GM19099 (cell line): ENCODE data around the gene ELOVL7.

Source experiments
- POLR2A ChIP-seq: IDR thresholded peaks from 3 replicates; pipeline ENCODE4 v1.6.1; 2011; ENCODE audit warnings: low read depth; ENCODE audit not compliant: insufficient read length; ENCODE audit errors: extremely low read depth

The ELOVL7 gene

DNA sequence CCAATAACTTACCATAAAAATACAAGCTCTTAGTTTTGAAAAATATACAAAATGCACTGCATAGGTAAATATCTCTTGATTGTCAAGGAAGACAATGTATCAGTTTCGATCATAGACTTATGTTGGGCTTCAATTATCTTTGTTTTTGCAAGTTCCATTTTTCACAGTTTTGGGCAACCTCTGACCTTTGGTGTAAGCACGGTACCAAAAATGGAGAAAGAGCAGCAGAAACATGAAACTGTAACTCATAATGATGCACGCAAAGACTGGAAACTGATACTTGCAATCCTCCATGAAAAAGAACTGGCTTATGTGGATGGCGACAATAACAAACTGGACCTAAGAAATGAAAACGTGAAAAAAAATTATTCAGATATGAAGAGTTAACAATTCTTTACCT lies 89.6 kb downstream of the ELOVL7 start:
- no peak for TF ChIP-seq POLR2A

DNA sequence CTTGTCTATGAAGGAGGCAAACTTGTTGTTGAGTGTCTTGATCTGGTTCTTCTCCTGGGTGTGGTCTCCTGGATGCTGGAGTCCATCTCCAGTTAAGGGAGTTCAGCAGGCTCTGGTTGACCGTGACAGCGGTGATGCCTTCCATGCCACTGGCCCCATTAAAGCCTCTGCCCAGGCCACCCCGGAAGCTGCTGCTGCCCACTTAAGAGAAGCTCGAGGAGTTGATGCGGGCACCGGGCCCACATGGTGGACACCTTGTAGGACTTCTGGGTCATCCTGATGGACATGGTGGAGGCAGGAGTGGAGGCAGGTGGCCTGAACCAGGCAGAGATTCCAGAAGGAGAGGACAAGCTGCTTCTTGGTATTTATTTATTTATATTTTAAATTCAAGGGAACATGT lies 99.4 kb downstream of the ELOVL7 start:
- no peak for TF ChIP-seq POLR2A

DNA sequence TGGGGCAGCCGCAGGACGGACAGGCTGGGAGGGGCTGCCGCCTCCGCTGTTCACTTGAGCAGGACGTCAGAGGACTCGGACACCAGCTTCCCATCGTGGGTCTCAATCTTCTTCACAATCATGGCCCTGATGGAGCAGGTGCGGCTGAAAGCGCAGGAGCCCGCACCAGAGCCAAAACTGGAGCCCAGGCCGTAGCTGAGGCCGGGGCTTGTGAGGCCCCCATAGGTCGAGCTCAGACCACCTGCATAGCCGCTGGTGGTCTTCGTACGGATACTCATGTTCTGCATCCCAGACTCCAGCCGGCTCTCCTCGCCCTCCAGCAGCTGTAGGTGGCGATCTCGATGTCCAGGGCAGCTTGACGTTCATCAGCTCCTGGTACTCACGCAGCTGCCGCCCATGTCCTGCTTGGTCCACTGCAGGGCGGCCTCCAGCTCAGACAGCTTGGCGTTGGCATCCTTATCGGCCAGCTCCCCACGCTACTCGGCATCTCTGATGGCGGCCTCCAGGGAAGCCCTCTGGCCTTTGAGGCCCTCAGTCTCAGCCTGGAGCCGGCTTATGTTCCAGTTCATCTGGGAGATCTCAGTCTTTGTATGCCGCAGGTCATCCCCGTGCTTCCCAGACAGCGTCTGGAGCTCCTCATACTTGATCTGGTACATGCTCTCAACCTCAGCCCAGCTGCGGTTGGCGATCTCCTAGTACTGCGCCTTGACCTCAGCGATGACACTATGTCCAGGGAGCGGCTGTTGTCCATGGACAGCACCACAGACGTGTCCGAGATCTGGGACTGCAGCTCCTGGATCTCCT lies 100.4 kb downstream of the ELOVL7 start:
- TF ChIP-seq POLR2A, result no peak

DNA sequence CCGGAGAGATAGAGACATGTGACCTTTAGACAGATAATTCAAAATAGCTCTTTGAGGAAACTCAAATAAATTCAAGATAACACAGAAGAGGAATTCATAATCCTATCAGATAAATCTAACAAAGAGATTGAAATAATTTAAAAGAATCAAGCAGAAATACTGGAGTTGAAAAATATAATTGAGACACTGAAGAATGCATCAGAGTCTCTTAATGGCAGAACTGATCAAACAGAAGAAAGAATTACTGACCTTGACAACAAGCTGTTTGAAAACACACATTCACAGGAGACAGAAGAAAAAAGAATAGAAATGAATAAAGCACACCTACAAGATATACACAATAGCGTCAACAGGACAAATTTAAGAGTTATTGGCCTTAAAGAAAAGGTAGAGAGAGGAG lies 103.7 kb downstream of the ELOVL7 start:
- TF ChIP-seq POLR2A, result no peak

DNA sequence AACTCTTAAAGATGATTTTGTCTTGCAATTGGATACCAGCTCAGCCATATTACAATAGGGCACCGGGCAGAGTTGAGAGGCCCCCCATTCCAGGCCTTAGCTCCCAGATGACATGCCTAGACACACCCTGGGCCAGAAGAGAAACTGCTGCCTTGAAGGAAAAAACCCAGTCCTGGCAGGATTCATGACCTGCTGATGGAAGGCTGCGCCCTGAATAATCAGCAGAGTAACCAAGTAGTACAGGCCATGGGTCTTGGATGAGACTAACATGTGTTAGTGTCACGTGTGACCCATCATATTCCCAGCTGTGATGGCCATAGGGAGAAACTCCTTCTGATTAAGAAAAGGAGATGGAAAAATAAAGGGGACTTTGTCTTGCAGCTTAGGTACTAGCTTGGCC lies 105.1 kb downstream of the ELOVL7 start:
- TF ChIP-seq POLR2A, result no peak

DNA sequence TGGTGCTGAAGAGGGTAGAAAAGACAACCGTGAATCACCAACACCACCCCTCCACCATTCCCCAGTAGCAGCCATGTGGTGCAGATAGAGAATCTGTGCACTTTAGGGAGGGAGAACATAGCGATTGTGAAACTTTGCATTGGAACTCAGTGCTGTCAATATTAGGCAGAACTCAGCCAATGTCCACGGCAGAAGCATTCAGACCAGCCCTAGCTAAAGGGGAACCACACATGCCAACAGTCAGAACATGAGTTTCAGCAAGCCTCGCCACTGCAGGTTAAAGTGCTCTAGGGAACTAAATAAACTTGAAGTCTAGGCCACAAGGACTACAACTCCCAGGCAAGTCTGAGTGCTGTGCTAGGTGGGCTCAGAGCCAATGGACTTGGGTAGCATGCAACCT lies 105.6 kb downstream of the ELOVL7 start:
- no peak for TF ChIP-seq POLR2A

DNA sequence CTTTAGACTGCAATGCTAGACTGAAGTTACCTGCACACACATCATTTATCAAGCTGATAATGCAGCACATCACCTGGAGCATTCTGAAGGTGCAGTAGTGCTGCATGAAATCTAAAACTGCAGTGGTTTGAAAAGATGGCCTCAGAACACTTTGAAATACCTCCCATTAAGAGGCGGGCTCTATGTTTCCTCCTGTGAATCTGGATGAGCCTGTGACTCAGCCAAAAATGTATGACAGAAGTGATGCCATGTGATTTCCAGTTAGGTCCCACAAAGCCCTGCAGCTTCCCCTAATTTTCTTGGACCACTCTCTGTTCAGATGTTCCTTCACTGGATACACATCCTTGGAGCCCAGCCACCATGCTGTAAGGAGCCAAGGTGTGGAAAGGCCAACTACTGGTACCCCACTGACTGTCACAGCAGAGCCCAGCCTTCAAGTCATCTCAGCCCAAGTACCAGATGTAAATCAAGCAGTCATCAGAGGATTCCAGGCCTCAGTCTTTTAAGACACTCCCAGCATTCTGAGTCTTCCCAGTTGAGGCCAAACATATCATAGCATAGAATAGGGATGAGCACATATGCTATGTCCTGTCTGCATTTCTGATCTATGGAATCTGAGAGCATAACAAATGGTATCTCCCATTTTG lies 116.9 kb downstream of the ELOVL7 start:
- TF ChIP-seq POLR2A, result no peak

DNA sequence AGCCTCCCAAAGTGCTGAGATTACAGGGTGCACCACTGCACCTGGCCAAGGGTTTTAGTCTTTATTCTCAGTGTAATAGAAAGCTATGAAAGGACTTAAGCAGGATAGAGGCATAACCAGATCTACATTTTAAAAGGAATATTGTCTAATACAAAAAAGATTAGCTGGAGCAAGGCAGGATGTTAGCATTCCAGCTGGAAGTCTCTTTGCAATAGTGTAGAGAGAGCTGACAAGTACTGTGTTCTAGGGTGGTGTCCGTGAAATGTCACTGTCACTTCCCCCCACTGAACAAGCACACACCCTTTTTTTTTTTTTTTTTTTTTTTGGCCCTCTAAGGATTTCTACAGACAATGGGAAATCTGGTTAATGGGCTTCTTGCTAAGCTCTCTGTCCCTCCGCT lies 119.9 kb downstream of the ELOVL7 start:
- TF ChIP-seq POLR2A, result no peak

DNA sequence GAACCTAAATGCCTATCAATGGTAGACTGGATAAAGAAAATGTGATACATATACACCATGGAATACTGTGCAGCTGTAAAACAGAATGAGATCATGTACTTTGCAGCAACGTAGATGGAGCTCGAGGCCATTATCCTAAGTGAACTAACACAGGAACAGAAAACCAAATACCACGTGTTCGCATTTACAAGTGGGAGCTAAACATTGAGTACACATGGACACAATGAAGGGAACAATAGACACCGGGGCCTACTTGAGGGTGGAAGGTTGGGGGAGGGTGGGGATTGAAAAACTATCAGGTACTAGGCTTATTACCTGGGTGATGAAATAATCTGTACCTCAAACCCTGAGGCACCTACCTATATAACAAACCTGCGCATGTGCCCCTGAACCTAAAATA lies 121.7 kb downstream of the ELOVL7 start:
- no peak for TF ChIP-seq POLR2A

DNA sequence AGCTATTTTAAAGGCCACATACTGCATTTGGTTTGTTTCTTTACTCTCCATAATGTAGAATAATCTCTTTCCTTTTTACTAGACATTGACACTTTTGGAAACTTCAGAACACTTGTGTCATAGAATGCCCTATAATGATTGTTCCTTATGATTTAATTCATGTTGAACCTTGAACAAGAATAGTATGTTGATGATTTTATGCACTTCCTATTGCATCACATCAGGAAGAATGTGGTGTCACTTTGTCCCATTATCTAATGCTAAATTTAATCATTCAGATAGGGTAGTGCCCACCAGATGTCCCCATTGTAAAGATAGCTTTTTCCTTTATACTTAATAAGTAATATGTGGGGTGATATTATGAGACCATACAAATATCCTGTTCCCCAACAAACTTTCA lies 124.7 kb downstream of the ELOVL7 start:
- no peak for TF ChIP-seq POLR2A

DNA sequence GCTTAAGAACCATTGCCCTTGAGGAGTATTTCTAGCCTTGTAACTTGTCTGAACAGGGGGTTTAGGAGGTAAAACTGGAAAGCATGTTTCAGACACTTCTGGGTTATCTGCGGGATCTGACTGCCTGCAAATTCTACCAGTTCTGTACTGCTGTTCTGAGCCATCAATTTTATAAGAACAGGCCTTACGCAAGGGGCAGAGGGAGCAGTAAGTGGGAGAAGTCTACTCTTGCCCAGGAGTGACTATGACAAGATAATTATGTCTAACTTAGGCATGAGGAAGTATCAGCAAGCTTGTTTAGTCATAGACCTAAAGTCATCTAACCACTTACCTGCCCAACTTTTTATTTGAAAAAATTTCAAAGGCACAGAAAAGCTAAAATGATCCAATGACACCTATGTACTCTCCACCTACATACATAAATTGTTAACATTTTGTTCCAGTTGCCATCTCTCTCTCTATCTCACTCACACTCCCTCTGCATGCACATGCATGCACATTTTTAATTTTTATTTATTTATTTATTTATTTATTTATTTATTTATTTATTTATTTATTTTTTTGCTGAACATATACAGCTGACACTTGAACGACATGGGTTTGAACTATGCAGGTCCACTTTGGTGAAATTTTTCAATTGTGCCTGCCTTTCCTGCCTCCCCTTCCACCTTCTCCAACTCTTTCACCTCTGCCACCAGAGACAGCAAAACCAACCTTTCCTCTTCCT lies 125.7 kb downstream of the ELOVL7 start:
- no peak for TF ChIP-seq POLR2A

DNA sequence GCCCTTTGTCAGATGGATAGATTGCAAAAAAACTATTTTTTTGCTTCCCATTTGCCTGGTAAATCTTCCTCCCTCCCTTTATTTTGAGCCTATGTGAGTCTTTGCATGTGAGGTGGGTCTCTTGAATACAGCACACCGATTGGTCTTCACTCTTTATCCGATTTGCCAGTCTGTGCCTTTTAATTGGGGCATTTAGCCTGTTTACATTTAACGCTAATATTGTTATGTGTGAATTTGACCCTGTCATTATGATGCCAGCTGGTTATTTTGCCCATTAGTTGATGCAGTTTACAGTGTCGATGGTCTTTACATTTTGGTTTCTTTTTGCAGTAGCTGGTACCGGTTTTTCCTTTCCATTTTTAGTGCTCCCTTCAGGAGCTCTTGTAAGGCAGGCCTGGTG lies 131.1 kb downstream of the ELOVL7 start:
- no peak for TF ChIP-seq POLR2A

DNA sequence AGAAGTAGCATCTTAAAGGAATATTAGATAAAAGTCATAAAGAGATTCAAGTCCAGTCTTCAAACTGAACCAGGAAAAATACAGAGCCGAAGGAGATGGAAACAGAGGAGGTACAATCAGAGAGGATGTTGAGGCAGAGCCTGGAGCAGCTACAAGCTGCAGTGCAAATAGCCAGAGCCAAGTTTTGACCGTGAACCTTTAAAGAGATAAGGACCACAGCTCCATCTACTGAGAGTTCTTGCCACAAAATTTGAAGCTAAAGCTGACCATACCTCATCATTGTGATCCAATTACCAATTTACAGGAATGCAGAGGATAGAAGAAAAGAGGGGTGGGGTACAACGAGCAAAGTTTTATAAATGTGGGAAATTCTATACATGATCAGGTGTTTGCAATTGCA lies 133.7 kb downstream of the ELOVL7 start:
- TF ChIP-seq POLR2A, result no peak

DNA sequence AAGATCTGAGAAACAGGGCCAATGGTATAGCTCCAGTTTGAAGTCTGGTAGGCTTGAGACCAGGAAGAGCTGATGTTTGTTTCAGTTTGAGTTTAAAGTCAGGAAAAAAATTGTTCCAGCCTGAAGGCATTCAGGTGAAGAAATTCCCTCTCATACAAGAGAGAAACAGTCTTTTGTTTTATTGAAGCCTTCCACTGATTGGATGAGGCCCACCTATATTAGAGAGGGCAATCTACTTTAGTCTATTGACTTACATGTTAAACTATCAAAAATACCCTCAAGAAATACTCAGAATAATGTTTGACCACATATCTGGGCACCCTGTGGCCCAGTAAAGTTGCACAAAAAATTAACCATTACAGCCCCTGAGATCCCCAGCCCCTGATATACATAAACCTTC lies 138.9 kb downstream of the ELOVL7 start:
- TF ChIP-seq POLR2A, result no peak

DNA sequence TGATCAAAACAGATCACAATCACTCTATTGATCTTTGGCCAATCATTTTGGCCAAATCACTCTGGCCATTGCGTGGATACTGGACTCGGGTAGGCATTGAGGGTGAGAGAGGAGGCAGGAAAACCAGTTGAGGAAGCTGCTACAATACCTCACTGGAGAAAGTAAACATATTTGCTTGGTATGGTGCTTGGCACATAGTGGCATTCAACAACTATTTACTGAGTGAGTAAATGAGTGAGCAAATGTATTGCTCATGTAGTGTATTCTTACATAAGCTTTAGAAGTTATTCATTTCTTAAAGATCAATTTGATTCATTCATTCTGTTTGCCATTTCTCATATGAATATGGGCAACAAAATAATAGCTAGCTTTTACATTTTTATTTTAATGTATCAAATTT lies 140.1 kb downstream of the ELOVL7 start:
- TF ChIP-seq POLR2A, result no peak
